GM18909 (cell line): ENCODE measurements around the gene PXN.
A peak's percentile ranks its signal among the peaks of the same experiment; 100 is the strongest.

Experiments used
- ATAC-seq: cut with Tn5 transposase; IDR thresholded peaks from one replicate; pipeline ENCODE4 v1.9.1; 2021; ENCODE audit warnings: mild to moderate bottlenecking; ENCODE audit not compliant: unreplicated experiment, poor library complexity

PXN gene

DNA sequence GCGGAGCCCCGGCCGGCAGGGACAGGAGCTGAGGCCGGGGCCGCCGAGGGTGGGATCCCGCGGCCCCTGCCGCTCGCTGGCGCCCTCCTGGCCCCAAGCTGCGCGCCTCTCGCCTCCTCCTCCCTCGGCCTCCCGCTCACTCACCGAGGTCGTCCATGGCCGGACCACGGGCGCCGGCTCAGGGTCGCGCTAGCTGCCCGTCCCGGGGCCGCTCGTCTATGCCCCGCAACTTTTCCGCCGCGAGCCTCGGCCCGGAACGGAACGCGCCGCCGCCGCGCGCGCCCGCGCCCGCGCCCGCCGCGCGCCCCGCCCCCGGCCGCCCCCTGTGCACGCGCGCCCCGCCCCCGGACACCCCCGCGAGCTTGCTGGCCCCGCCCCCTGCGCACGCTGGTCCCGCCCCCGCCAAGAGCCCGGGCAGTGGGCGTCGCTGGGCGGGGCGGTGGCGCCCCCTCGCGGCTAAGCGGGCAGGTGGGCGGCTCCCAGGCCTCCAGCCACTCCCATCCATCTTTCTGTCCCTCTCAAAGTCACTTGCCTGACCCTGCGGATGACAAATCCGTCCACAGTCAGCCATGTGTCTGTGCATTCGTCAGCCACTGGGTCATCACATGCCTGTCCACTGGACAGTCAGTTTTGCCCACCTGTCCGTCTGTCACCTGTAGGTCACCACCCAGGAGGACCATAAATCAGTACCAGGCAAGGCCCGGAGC, at the start of gene PXN:
Gene PXN (minus strand): TSS at position 258 of the 707 bp plus-strand sequence. CDS start 101 bp downstream, at position 157.
- ATAC-seq = peak; percentile 76

DNA sequence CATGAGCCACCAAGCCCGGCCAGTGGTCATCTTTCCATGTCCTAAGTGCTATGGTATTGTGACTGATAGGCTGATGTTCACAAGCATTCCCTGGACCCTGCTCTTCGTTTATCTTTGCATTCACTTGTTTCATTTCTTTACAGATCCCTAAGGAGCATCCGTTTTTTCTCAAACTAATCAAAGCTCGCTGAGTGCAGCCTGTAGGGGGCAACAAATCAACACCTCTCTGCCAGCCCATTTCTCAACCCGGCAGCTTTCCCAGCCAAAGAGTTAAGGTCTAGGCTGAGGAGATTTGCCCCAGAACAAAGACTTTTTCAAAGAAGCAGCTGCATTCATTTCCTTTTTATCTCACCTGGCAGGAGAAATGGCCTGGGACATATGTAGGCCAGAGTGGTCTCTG, 48.7 kb upstream of the PXN start:
- no peak for ATAC-seq

DNA sequence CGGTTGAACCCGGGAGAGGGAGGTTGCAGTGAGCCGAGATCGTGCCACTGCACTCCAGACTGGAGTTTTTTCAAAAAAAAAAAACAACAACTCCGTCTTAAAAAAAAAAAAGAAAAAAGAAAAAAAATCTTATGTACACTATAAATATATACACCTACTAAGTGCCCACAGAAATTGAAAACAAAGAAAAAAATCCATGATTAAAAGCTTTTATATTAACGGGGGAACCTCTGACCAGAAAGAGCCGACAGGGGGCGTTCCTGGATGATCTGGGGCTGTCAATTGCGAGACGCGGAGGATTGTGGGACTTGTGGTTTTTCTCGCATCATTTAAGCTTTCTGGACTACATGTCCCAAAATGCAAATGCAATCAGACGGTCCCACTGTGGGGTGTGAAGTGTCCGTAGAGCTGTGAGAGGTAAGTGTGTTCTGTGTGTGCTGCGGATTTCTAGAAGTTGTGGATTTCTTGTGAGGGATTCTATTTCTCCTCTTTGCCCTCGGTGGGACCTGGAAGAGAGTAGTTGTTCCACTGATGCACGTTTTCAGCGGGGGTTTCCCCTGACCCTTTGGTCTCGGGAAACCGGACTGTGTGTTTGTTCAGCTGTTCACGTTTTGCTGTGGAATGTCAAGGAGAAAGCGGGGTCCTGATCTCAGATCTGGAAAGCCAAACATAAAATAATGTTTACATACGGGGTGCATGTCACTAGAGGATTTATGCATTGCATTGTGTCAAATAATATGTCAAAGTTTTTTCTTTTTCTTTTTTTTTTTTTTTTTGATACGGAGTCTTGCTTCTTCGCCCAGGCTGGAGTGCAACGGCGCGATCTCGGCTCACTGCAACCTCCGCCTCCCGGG, 36.7 kb upstream of the PXN start, which contains the start of gene SIRT4:
Gene SIRT4 (plus strand): TSS at position 360 of the 854 bp plus-strand sequence. CDS start 1,241 bp downstream, outside the sequence.
- ATAC-seq = peak; percentile 97

DNA sequence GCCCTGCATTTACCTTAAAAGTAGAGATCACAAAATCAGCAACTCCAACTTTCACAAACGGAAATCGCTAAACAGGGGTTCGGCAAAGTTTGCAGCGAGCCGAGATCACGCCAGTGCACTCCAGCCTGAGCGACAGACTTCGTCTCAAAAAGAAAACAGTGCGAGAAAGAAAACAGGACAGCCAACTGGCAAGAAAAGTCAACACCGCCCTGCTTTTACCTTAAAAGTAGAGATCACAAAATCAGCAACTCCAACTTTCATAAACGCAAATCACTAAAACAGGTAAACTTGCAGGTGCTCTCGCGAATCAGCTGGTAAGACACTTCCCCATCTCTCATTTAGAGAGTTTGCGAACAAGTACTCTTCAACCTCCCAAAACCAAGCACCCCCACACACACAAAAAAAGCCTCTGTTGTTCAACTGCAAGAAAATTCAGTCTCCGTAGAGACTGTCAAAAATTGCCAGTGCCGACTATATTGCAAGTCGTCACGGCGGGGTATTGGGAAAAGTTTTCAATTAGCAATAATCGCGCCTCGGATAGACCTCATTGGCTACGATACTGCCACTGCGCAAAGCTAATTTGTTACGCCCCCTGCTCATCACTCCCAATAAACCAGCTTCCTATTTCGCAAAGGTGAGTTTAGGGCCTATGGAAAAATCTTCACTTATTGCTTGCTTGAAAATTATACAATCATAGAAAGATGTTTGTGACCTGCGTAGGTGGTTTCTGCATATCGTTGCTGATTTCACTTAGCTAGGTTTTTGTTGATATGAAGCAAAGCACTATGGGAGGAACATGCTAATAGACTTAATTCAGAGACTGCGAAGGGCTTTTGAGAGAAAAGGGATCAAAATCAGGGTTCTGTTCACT, 27.4 kb upstream of the PXN start, which contains the start of gene RNU4-1:
Gene RNU4-1 (minus strand): TSS at position 577 of the 871 bp plus-strand sequence.
- peak; percentile 51 for ATAC-seq

DNA sequence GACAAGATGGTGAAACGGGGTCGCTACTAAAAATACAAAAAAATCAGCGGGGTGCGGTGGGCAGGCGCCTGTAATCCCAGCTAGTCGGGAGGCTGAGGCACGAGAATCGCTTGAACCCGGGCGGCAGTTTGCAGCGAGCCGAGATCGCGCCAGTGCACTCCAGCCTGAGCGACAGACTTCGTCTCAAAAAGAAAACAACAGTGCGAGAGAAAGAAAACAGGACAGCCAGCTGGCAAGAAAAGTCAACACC, 26.8 kb upstream of the PXN start:
- no peak for ATAC-seq

DNA sequence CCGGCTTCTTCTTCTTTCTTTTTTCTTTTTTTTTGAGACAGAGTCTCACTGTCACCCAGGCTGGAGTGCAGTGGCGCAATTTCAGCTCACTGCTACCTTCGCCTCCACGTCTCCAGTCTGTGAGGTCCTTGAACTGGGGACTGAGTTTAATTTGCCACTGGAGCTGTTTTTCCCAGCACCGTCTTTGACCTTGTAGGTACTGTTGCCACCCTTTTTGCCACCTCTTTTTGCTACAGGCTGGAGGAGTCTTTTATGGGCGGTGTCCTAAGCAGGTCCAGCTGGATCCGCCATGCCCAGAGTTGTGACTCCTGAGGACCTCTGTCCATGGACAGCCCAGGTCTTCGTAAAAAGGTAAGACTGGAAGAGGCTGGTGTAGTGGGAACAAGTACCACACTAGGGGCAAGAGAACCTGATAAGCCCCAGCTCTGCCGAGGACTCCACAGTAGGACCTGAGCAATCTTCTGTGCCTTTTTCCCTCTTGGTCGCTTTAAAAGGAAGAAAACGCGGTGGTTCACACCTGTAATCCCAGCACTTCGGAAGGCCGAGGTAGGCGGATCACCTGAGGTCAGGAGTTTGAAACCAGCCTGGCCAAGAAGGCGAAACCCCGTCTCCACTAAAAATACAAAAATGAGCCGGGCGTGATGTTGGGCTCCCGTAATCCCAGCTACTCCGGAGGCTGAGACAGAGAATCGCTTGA, 25.2 kb upstream of the PXN start:
- ATAC-seq = no peak

DNA sequence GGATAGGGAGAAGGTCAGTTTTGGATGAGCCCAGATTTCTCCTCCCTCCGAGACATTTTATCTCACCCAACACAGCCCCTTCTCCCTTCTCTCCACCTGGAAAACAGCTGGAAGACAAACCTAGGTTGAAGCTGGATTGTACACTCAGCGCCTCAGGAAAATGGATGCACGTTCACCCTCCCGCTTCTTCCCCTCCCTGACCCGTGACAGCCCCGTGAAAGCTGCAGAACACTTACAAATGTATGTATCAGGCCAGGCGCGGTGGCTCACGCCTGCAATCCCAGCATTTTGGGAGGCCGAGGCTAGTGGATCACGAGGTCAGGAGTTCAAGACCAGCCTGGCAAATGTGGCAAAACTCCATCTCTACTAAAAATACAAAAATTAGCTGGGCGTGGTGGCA, 22.0 kb upstream of the PXN start:
- no peak for ATAC-seq

DNA sequence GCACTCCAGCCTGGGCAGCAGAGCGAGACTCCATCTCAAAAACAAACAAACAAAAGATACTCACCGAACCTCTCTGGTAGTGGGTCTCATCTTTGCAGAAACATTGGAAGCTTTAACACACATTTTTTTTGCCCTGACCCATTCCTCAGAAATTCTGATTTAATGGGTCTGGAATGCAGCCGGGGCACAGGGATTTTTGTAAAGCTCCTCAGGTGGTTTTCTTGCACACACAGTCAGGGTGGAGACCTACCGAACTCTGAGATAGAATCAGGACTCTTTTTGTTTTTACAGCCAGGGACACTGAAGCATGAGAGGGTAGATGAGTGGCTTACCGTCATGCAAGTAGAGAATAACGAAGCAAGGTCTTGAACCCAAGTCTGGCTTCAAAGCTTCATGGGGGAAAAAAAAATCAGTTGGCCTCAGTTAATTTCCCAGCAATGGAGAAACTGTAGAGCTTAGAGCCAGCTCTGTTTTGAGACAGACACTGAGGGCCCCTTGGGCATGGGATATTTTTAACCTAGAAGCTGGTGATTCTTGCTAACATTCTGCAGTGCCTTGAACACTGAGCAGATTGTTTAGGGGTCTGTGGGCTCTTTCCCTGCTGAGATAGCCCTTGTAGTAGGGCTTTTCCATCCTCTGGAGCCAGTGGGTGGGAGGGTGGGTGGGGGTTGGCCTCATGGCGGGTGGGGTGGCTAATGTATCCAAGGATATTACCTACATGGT, 21.4 kb upstream of the PXN start:
- no peak for ATAC-seq

DNA sequence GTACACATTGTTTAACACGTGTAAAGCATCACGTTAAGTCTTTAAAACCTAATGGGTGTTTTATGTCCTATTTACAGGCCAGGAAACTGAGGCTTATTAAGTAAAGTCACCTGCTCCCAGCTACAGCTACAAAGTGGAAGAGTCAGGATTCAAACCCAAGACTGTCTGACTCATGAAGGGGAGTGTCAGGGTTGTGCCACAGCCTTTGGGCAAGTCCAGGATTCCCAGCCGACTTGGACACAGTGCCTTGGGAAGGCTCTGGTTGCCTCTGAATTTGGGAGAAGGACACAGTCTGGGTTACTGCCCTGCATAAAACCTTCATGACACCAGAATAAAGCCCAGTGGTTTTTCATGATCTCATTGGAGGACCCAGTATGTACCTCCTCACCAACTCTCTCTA, 18.9 kb upstream of the PXN start:
- ATAC-seq = no peak

DNA sequence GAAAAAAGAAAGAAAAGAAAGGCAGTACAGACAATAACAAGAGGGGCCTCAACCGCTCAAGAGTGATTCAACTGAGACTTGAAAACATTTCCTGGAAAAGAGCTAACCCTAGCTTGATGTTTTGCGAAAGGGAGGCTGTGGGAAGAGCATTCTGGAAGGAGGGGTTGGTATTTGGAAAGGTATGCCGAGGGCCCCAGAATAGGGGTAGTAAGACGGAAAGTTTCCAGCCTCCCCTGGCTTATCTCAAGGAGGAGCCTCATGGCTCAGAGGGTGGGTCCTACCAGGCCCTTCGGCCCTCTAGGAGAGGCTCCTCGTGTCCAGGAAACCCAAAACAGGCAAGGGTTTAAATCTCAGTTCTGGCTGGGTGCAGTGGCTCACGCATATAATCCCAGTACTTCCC, 17.8 kb upstream of the PXN start:
- ATAC-seq = no peak

DNA sequence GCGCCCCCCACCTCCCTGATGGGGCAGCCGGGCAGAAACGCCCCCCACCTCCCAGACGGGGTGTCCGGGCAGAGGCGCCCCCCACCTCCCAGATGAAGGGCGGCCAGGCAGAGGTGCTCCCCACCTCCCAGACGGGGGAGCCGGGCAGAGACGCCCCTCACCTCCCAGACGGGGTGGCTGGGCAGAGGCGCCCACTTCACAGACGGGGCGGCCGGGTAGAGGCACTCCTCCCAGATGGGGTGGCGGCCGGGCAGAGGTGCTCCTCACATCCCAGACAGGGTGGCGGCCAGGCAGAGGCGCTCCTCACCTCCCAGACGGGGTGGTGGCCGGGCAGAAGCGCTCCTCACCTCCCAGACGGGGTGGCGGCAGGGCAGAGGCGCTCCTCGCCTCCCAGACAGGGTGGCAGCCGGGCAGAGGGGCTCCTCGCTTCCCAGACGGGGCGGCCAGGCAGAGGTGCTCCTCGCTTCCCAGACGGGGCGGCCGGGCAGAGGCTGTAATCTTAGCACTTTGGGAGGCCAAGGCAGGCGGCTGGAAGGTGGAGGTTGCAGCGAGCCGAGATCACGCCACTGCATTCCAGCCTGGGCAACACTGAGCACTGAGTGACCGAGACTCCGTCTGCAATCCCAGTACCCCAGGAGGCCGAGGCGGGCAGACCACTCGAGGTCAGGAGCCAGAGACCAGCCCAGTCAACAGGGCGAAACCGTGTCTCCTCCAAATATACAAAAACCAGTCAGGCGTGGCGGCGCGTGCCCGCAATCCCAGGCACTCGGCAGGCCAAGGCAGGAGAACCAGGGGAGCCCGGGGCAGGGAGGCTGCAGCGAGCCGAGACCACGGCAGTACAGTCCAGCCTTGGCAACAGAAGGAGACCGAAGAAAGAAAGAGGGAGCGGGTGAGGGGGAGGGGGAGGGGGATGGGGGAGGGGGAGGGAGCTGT, 12.9 kb upstream of the PXN start:
- no peak for ATAC-seq

DNA sequence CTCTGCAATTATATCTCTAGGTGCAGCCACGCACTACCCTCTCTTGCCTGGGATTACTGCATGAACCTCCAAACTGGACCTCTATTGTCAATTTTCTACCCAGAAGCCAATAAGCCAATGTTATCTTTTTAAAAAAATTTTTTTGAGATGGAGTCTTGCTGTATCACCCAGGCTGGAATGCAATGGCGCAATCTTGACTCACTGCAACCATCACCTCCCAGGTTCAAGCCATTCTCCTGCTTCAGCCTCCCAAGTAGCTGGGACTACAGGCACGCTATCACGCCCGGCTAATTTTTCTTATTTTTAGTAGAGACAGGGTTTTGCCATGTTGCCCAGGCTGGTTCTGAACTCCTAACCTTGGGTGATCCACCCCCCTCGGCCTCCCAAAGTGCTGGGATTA, 11.2 kb upstream of the PXN start:
- ATAC-seq = no peak

DNA sequence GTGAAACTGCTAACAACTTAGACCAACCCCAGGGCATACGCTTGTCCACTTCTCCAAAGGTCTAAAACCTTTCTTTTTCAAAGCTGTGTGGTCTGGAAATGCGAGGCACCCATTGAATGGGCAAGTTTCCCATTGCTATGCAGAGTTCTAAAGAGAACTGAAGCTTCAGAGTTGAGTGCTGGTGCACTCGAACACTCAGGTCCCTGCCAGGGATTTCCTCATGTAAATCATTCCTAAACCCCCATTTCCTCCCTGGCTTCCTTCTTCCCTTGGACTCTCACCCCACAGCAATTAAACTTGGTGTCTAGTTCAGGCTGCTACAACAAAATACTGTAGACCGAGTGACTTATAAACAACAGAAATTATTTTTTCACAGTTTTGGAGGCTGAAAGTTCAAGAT, 2.2 kb upstream of the PXN start:
- ATAC-seq = no peak

DNA sequence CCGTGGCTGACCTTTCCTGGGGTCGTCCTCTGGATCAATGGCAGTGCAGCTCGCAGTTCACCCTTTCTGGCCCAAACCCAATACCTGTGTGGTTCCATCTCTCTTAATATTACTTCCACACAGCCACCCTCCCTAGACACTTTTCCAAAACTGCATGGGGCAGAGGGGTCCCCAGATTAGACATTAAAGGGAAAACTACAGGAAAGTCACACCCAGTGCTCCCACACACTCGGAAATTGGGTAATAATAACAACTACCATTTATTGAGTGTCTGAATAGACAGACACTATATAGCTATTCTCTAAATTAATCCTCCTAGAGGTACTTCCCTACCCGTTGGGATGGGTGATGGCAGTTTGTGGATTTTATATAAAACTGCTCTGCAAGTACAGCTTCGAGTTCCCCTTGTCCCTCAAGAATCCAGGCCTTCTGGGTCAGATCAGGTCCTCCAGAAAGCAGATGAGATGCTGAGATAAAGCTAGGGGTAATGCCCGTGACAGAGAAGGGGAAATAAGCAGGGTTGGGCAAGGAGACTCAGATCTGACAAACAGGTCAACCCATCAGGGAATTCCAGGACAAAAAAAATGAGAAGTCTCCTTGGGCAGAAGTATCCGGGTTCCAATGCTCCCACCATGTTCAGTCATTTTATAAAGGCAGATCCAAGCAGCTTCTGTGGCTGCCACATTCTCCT, 795 bp upstream of the PXN start:
- ATAC-seq = no peak

DNA sequence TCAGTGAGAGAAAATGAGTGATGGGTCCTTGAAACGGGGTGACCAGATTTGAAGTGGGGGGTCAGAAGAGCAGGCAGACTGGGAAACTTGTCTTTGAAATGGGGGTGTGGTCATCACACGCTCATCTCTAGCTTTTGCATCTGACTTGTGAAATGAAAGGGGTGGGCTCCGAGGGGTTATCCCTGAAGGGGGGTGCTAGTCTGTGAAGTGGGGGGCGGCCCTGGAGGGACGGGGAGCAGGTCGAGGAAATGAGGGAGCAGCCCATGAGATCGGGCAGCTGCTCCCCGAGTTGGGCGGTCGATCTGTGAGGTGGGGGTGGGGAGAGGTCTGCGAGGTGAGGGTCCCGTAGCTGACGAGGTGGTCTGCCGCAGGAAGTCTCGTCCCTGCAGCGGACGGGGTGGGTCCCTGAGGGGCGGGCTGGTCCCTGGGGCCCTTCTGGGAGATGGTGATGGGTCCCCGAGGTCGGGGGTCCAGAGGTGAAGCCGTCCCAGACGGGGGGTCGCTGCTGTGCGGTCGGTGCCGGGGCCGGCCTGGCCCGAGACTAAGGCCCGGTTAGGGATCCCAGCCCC, 542 bp downstream of the PXN start:
- ATAC-seq = no peak

DNA sequence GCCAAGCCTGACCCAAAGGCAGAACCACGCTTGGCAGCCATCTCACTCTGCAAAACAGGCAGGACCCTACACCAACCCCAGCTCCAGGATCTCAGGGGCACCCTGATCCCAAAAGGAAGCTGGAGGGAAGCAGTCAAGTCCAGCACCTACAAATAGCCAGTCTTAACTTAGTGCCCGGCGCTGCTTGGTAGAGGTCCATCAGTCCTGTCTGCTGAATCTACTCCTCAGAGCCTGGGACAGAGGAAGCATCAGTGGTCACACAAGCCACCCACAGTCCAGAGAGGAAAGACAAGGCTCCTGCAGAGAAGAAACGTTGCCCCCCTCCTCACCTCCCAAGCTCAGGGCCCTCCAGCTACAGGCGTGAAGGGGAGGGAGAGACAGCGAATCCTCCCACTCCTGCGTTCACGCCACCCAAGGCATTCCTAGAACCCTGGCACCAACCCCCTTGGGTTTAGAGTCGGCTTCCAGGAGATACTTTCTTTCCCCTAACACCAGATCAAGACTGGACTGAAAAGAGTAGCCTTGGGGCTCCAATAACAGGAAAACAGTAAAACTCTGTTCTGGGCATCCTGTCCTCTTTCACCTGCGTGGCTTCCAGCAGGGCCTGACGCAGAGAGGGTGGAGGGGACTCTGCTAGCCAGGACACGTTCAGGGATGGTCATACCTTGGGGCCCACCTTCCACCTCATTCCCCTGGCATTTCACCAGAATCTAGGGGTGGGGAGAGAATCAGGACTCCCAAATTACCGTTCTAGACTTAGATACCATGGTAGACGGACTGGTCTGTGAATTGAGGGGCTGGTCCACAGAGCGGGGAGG, 1.2 kb downstream of the PXN start:
- no peak for ATAC-seq

DNA sequence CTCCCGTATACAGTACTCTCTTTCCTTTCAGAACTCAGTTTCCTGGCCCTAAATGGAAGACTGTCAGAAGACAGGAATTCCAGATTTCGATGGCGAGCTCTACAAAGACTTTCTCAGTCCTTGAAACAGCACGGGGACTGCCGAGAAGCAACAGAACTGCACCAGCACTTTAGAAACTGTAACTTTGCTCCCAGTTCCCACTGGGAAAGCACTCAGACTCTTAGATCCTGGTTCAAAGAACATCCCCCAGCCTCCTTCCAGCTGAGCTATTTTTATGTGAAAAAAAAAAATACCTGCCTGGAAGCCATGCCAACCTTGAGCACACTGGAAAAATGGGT, 1.8 kb downstream of the PXN start:
- no peak for ATAC-seq
